Measurements from ENCODE around the gene DBN1. TPM values are rescaled to one million over a fixed set of nuclear protein-coding genes. Genes with fewer than 3 reads are reported as not detected.

Gene DBN1
- total RNA-seq, 1 experiment from 2014 or later = 144 TPM

DNA sequence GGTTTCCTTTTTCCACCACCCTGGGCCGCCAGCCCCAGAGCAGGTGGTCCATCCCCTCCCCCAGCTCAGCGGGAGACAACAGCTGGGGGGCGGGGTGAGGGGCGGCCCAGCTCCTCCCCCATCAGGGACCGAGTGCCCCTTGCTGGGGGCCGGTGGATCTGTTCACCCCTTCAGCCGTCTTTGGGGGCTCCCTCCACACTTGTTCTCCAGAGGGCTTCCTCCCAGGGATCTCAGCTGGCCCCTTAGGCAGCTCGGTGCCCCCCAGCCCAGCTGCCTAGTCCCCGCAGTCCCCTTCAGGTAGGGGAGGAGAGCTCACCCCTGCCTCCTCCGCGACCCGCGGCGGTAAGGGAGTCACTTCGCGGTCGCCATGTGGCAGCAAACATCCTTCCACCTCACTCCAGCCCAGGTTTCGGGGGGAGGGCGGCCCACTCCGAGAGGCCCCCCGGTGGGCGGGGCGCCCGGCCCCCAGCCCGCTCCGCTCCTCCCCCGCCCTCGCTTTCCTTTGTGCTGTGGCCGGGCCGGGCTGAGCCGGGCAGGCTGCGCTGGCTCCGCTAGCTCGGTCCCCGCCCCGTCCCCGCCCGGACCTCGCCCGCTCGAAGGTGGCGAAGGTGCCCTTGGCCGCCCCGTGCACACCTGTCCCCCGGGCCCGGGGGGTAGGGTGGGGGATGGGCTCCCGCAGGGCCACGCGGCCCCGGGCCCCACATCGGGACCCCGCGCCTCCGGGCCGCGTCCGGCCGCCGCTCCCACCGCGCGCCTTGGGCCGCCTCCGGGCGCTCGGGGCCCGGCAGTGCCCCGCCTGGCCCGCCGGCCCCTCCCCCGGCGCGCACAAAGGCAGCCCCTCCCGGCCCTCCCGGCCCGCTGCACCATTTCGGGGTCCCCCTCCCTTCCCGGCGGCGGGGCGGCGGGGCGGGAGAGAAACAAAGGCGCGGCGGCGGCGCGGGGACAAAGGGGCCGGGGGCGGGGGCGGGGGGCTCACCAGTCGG, 683 bp downstream of the DBN1 start:
- POLR2A ChIA-PET = interaction anchor here (0.6 to 1.4 kb wide), 3 partner anchors 15 to 25 kb away, joined by 3 to 6 read pairs (median 4); partner anchors contain the start of gene PDLIM7
- H3K36me3 Mint-ChIP-seq (ENCODE audit: insufficient read depth, unreplicated experiment) = peaks cover 26% of the 10 kb centered on the region
- TF ChIP-seq, protein P1, sequence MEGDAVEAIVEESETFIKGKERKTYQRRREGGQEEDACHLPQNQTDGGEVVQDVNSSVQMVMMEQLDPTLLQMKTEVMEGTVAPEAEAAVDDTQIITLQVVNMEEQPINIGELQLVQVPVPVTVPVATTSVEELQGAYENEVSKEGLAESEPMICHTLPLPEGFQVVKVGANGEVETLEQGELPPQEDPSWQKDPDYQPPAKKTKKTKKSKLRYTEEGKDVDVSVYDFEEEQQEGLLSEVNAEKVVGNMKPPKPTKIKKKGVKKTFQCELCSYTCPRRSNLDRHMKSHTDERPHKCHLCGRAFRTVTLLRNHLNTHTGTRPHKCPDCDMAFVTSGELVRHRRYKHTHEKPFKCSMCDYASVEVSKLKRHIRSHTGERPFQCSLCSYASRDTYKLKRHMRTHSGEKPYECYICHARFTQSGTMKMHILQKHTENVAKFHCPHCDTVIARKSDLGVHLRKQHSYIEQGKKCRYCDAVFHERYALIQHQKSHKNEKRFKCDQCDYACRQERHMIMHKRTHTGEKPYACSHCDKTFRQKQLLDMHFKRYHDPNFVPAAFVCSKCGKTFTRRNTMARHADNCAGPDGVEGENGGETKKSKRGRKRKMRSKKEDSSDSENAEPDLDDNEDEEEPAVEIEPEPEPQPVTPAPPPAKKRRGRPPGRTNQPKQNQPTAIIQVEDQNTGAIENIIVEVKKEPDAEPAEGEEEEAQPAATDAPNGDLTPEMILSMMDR (IDR thresholded peaks at IDR 0.05; ENCODE audit: insufficient read depth in 1 of 2, low read depth in 1 of 2, low read length in 1 of 2, severe bottlenecking in 1 of 2, unreplicated experiment in 1 of 2) = no peak

GRCh38 chr5:177471610-177472356, 1.7 kb downstream of the DBN1 start:
- ChIA-PET POLR2A (interaction anchor here (0.5 to 1.4 kb wide), 5 partner anchors 14 to 46 kb away, joined by 3 to 6 read pairs (median 3); partner anchors contain the start of genes GRK6 and PDLIM7), CTCF (interaction anchor here (0.7 to 3.7 kb wide), 7 partner anchors 14 to 81 kb away, joined by 3 to 19 read pairs (median 5); partner anchors contain the start of gene PDLIM7)
- peak overlapping the region; percentile 86 for H3K4me3 ChIP-seq (ENCODE audit: low read depth, low read length)
- intact Hi-C loops (cut with micrococcal nuclease; ENCODE audit: unreplicated experiment) = loop anchor here (1.0 to 2.0 kb wide), 2 partner anchors 15 to 26 kb away; partner anchors contain the start of gene PDLIM7
- H3K27me3 ChIP-seq (replicated peaks; ENCODE audit: control insufficient read depth, insufficient read depth, low read length) = no peaks in the 10 kb centered on the region
- Mint-ChIP-seq H3K4me3 (ENCODE audit: unreplicated experiment) (peak overlapping the region; percentile 72), H3K4me1 (ENCODE audit: low read depth, unreplicated experiment) (peaks cover 40% of the 10 kb centered on the region), H3K27me3 (ENCODE audit: insufficient read depth, unreplicated experiment) (no peaks in the 10 kb centered on the region), H3K36me3 (ENCODE audit: insufficient read depth, unreplicated experiment) (peaks cover 36% of the 10 kb centered on the region), H3K27ac (ENCODE audit: unreplicated experiment) (no peak overlapping the region), H3K9me3 (ENCODE audit: unreplicated experiment) (no peaks in the 10 kb centered on the region)
- TF ChIP-seq, protein P1 (IDR thresholded peaks at IDR 0.05; ENCODE audit: insufficient read depth in 1 of 2, low read depth in 1 of 2, low read length in 1 of 2, severe bottlenecking in 1 of 2, unreplicated experiment in 1 of 2) = no peak
- no peaks in the 10 kb centered on the region for H3K9me3 ChIP-seq
- no TSS peak for BruUV-seq (replicated peaks)
- peaks cover 45% of the 10 kb centered on the region for H3K4me1 ChIP-seq
- DNase-seq = no peak
- H3K36me3 ChIP-seq (ENCODE audit: control insufficient read depth, insufficient read depth, low read length) = peaks cover 4% of the 10 kb centered on the region

More for the DNA sequence above, 683 bp downstream of the DBN1 start:
- Histone ChIP-seq H3K4me1 (peaks cover 45% of the 10 kb centered on the region), H3K4me3 (ENCODE audit: low read depth, low read length) (peak overlapping the region; percentile 86), H3K9me3 (no peaks in the 10 kb centered on the region), H3K27me3 (replicated peaks; ENCODE audit: control insufficient read depth, insufficient read depth, low read length) (no peaks in the 10 kb centered on the region), H3K36me3 (ENCODE audit: control insufficient read depth, insufficient read depth, low read length) (peaks cover 3% of the 10 kb centered on the region; the same call in 1 of the 2 replicates)
- no peak overlapping the region for H3K27ac Mint-ChIP-seq (ENCODE audit: unreplicated experiment)
- BruUV-seq (replicated peaks) = no TSS peak
- H3K4me3 Mint-ChIP-seq (ENCODE audit: unreplicated experiment) = peak overlapping the region; percentile 74
- no peaks in the 10 kb centered on the region for H3K27me3 Mint-ChIP-seq (ENCODE audit: insufficient read depth, unreplicated experiment)
- CTCF ChIA-PET = interaction anchor here (0.7 to 3.7 kb wide), 9 partner anchors 15 to 82 kb away, joined by 3 to 19 read pairs (median 5); partner anchors contain the start of gene PDLIM7
- peak in 1 of 2 experiments; percentile 71 for DNase-seq
- no peaks in the 10 kb centered on the region for H3K9me3 Mint-ChIP-seq (ENCODE audit: unreplicated experiment)
- intact Hi-C loops (cut with micrococcal nuclease; ENCODE audit: unreplicated experiment) = loop anchor here (1.0 to 2.0 kb wide), 2 partner anchors 16 to 25 kb away; partner anchors contain the start of gene PDLIM7
- H3K4me1 Mint-ChIP-seq (ENCODE audit: low read depth, unreplicated experiment) = peaks cover 40% of the 10 kb centered on the region

All from Caco-2 (cell line).